GM23338 (cell line): ENCODE data around the gene EFNA4. TPM values are rescaled to one million over a fixed set of nuclear protein-coding genes. Genes with fewer than 3 reads are reported as not detected.

Experiments used
- ATAC-seq: fragments of 200-7000 bp; cut with Tn5 transposase; 3 replicates; pipeline ENCODE4 v1.9.1; 2020
- DNase-seq: peaks from one replicate; pipeline ENCODE4 v3.0.0-alpha.2; 2015; ENCODE audit warnings: low spot score
- H2AFZ ChIP-seq: fragments of 200-600 bp; sonication (generic); 2 replicates; pipeline ENCODE4 v1.8.0; 2016; ENCODE audit warnings: antibody characterized with exemption, mild to moderate bottlenecking, moderate library complexity
- H3F3A ChIP-seq: fragments of 200-600 bp; sonication (generic); replicated peaks from 2 replicates; pipeline ENCODE4 v1.8.0; 2017; ENCODE audit warnings: antibody characterized with exemption, mixed run types, low read depth
- H3K27ac ChIP-seq: fragments of 200-600 bp; sonication (generic); 2 replicates; pipeline ENCODE4 v1.6.1; 2016; ENCODE audit warnings: low read depth
- H3K27me3 ChIP-seq: fragments of 200-600 bp; sonication (generic); 2 replicates; pipeline ENCODE4 v1.8.0; 2016; ENCODE audit warnings: mild to moderate bottlenecking, mixed run types, moderate library complexity; ENCODE audit not compliant: insufficient read depth
- H3K36me3 ChIP-seq: fragments of 200-600 bp; sonication (generic); 2 replicates; pipeline ENCODE4 v1.8.0; 2016; ENCODE audit warnings: mild to moderate bottlenecking; ENCODE audit not compliant: insufficient read depth
- H3K4me1 ChIP-seq: fragments of 200-600 bp; sonication (generic); 2 replicates; pipeline ENCODE4 v1.8.0; 2016; ENCODE audit warnings: mild to moderate bottlenecking, moderate library complexity; ENCODE audit not compliant: insufficient read depth
- H3K4me2 ChIP-seq: fragments of 200-600 bp; sonication (generic); 2 replicates; pipeline ENCODE4 v1.7.1; 2017; ENCODE audit warnings: mixed run types
- H3K4me3 ChIP-seq: fragments of 200-600 bp; sonication (generic); 2 replicates; pipeline ENCODE4 v1.6.1; 2016; ENCODE audit warnings: mixed run types
- H3K79me2 ChIP-seq: fragments of 200-600 bp; sonication (generic); replicated peaks from 2 replicates; pipeline ENCODE4 v1.8.0; 2017; ENCODE audit warnings: mild to moderate bottlenecking; ENCODE audit not compliant: insufficient read depth
- H3K9me2 ChIP-seq: fragments of 200-600 bp; sonication (generic); 2 replicates; pipeline ENCODE4 v1.8.0; 2017; ENCODE audit not compliant: insufficient read depth
- H4K20me1 ChIP-seq: fragments of 200-600 bp; sonication (generic); replicated peaks from 2 replicates; pipeline ENCODE4 v1.8.0; 2017; ENCODE audit warnings: mild to moderate bottlenecking; ENCODE audit not compliant: insufficient read depth
- H3K27ac Mint-ChIP-seq: 2 replicates; pipeline ENCODE4 v1.8.0; 2020; ENCODE audit warnings: inconsistent platforms, mild to moderate bottlenecking, moderate library complexity, mixed read lengths
- H3K27me3 Mint-ChIP-seq: 3 replicates; pipeline ENCODE4 v1.8.0; 2022; ENCODE audit warnings: low read depth, mild to moderate bottlenecking, moderate library complexity, mixed read lengths, inconsistent platforms; ENCODE audit not compliant: insufficient read depth, poor library complexity
- H3K36me3 Mint-ChIP-seq: 3 replicates; pipeline ENCODE4 v1.8.0; 2021; ENCODE audit warnings: low read depth, mild to moderate bottlenecking, inconsistent platforms, moderate library complexity, mixed read lengths
- H3K4me1 Mint-ChIP-seq: 3 replicates; pipeline ENCODE4 v1.8.0; 2020; ENCODE audit warnings: mild to moderate bottlenecking, inconsistent platforms, mixed read lengths
- H3K4me3 Mint-ChIP-seq: 3 replicates; pipeline ENCODE4 v1.8.0; 2021; ENCODE audit warnings: moderate library complexity, mild to moderate bottlenecking, inconsistent platforms, mixed read lengths
- H3K9me3 Mint-ChIP-seq: 3 replicates; pipeline ENCODE4 v1.8.0; 2020; ENCODE audit warnings: moderate library complexity, mild to moderate bottlenecking, inconsistent platforms, mixed read lengths
- CREB1 ChIP-seq: fragments of 250-450 bp; sonication (Bioruptor Pico); IDR thresholded peaks from 2 replicates; pipeline ENCODE4 v1.5.0; 2020; ENCODE audit warnings: low read depth, mild to moderate bottlenecking, moderate library complexity
- ETS1 ChIP-seq: IDR thresholded peaks from 2 replicates; pipeline ENCODE4 v1.6.1; 2016; ENCODE audit warnings: antibody characterized with exemption
- JUNB ChIP-seq: IDR thresholded peaks from one replicate; pipeline ENCODE4 v1.6.1; 2016; ENCODE audit warnings: antibody characterized with exemption; ENCODE audit not compliant: unreplicated experiment
- NANOG ChIP-seq: IDR thresholded peaks from 2 replicates; pipeline ENCODE4 v1.6.1; 2016; ENCODE audit warnings: antibody characterized with exemption, borderline replicate concordance
- STAT1 ChIP-seq: IDR thresholded peaks from one replicate; pipeline ENCODE4 v1.6.1; 2016; ENCODE audit warnings: antibody characterized with exemption; ENCODE audit not compliant: unreplicated experiment
- ZNF331 ChIP-seq: fragments of 250-450 bp; sonication (Bioruptor Pico); IDR thresholded peaks from 2 replicates; pipeline ENCODE4 v1.5.0; 2020; ENCODE audit warnings: low read depth, mild to moderate bottlenecking, moderate library complexity
- ZNF462 ChIP-seq: fragments of 250-450 bp; sonication (Bioruptor Pico); IDR thresholded peaks from 2 replicates; pipeline ENCODE4 v1.5.0; 2020; ENCODE audit warnings: mild to moderate bottlenecking, moderate library complexity
- polyA plus RNA-seq: library from polyadenylated mRNA; unstranded; fragments of >200 nt; fragmentation: Nextera tagmentation; extraction: Ambion mirVana; gene quantifications from 2 replicates; pipeline ENCODE4 v1.2.1, GENCODE V29; 2016
- total RNA-seq: library from RNA; depleted of rRNA; stranded (reverse); fragments of >200 nt; shearing (Covaris generic); gene quantifications from 2 replicates; pipeline ENCODE4 v1.2.3, GENCODE V29; 2014

The EFNA4 gene
- total and polyA plus RNA-seq, 2 experiments from 2014 or later = 11.1 to 22.9 TPM

DNA sequence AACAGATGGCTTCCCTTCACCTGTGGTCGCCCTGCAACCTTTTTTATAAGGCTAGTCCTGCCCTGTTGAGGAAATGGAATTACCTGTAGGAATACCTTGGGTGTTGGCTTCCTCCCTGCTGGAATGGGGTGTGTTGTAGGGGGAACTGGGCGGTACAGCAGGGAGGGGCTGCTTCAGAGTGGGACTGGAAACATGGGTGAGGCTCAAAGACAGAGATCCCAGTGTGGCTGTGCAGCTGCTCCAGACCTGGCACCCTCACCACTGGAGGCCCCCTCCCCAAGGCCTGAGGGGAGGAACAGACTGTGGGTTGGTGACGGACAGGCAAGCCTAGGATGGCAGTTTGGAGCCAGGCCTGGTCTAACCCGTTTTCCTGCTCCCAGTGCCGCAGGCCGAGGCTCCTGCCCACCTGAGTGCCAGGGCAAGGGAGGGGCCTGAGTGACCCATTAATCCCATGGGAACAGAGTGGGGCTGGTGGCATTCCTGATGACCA, 19.6 kb downstream of the EFNA4 start:
- Mint-ChIP-seq H3K27ac (no peak overlapping the region), H3K4me1 (peaks cover 47% of the 10 kb centered on the region), H3K27me3 (peaks cover 77% of the 10 kb centered on the region), H3K9me3 (no peaks in the 10 kb centered on the region), H3K4me3 (peak overlapping the region; percentile 67; the same call in 2 of the 3 replicates), H3K36me3 (no peaks in the 10 kb centered on the region; the same call in 2 of the 3 replicates)
- ATAC-seq (no peak), DNase-seq (no peak)
- Histone ChIP-seq H3K4me3 (peak overlapping the region; percentile 83; the same call in 1 of the 2 replicates), H3K27ac (no peak overlapping the region), H3K36me3 (no peaks in the 10 kb centered on the region), H3K27me3 (peaks cover 64% of the 10 kb centered on the region), H3K4me2 (no peak overlapping the region), H3K9me2 (no peaks in the 10 kb centered on the region), H3F3A (peaks cover 18% of the 10 kb centered on the region; the same call in 1 of the 2 replicates), H3K4me1 (peaks cover 27% of the 10 kb centered on the region), H3K79me2 (no peaks in the 10 kb centered on the region), H4K20me1 (peaks cover 6% of the 10 kb centered on the region; the same call in 1 of the 2 replicates), H2AFZ (no peak overlapping the region)
- TF ChIP-seq ZNF331 (CRISPR knock-in tag) (no peak), STAT1 (no peak), ETS1 (no peak), CREB1 (no peak), JUNB (no peak), ZNF462 (CRISPR knock-in tag) (no peak), NANOG (no peak)
